Pulmonary artery endothelial cell (primary cell): ENCODE data around the gene GJC1. TPM values are rescaled to one million over a fixed set of nuclear protein-coding genes. Genes with fewer than 3 reads are reported as not detected.

Experiments used
- DNase-seq: peaks from one replicate; pipeline ENCODE4 v3.0.0-alpha.2; 2011; ENCODE audit warnings: low read depth, low spot score
- total RNA-seq: library from RNA; depleted of rRNA; stranded (reverse); fragments of >200 nt; gene quantifications from 2 replicates; pipeline ENCODE4 v1.2.3, GENCODE V29; 2014

GJC1 gene
- total RNA-seq, 1 donor from 2014 or later = 5.4 TPM

- DNase-seq = no peak
These were observed 51.4 kb downstream of the GJC1 start for GRCh38 chr17:44778656-44779210.

DNA sequence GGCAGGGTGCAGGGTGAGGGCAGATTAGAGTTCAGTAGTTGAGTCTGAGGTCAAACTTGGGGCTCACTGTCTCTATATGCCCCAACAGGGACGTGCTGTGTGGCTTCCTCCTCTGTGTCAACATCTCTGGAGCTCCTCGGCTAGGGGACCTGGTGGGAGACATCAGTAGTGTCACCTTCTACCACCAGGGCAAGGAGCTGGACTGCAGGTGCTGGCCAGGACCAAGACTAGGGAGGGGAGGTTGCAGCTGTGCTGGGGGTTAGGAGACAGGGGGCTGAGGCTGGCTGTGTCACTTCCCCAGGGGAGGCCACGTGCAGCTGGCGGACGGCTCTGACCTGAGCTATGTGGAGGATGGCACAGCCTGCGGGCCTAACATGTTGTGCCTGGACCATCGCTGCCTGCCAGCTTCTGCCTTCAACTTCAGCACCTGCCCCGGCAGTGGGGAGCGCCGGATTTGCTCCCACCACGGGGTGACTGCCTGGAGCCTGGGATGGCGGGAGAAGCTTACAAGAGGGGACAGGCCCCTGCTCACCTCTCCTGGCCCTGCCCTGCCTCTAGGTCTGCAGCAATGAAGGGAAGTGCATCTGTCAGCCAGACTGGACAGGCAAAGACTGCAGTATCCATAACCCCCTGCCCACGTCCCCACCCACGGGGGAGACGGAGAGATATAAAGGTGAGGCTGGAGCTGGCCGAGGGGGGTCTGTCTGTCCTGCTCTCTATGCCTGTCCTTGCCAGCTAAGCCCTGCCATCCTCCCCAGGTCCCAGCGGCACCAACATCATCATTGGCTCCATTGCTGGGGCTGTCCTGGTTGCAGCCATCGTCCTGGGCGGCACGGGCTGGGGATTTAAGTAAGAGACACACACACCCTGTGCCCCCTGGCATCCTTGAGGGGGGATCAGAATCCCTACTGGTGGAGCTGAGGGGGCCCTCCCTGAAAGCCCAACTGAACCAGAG, 52.4 kb downstream of the GJC1 start:
- DNase-seq = no peak

- no peak for DNase-seq
These were observed 53.3 kb downstream of the GJC1 start for GRCh38 chr17:44776628-44777393.

GRCh38 chr17:44775838-44776621, 54.1 kb downstream of the GJC1 start:
- DNase-seq = no peak

DNA sequence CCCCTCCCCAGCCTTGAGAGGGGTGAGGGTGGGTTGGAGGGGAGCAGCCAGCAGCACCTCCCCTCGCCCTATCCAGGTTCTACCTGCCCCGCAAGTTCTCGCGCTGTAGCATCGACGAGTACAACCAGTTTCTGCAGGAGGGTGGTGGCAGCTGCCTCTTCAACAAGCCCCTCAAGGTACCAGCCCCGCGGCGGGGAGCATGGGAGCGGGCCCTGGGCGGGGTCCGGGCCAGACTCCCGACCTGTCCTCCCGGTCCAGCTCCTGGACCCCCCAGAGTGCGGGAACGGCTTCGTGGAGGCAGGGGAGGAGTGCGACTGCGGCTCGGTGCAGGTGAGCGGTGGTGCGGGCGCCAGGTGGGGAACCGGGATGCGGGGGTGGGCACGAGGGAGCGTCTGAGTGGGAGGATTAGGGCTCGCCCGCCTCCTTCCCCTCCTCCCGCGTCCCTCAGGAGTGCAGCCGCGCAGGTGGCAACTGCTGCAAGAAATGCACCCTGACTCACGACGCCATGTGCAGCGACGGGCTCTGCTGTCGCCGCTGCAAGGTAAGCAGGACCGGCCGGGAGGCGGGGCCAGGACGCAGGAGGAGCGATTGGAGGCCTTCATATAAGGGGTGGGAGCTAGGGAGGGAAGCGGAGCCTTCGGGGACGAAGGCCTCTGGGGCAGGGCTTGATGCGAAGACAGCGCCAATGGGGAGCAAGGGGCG, 54.8 kb downstream of the GJC1 start:
- DNase-seq = peak; percentile 92

DNA sequence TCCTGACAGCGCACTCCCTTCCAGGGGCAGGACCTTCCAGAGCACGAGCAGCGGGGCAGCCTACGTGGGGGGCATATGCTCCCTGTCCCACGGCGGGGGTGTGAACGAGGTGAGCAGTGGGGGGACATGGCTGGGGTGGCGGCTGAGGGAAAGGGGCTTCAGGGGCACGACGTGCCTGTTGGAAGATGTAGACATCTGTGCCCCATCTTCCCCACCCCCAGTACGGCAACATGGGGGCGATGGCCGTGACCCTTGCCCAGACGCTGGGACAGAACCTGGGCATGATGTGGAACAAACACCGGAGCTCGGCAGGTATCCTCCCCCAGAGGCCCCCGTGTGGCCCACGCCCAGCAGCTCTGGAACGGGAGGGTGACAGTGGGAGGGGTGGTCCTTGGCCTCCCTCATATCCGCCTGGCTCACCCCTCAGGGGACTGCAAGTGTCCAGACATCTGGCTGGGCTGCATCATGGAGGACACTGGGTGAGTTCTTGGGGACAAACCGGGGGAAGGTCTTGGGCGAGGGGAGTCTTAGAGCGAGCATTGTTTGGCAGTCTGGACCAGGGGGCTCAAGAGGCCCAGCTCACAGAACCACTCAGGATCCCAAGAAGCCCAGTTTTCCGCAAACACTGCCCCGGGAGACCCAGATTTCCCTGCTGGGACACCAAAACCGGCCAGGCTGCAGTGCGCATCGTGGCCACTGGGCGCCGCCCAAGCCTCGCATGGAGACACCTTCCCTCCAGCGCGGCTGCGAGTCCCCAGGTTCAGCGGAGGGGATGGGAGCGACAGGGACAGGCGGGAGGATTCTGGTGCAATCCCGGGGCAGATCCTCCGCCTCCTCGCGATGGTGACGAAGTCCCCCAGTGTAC, 55.6 kb downstream of the GJC1 start:
- no peak for DNase-seq

DNA sequence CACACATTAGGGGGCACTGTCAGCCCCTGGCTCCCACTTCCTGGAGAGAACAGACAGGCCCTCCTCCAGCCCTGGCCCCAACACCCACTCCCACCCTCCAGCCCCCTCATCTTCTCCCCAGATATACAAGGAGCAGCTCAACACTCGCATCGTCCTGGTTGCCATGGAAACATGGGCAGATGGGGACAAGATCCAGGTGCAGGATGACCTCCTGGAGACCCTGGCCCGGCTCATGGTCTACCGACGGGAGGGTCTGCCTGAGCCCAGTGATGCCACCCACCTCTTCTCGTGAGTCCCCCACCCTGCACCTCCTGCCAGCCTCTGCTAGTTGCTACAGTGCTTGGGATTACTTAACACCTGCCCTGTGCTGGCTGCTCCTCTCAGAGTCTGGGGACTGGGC, 56.9 kb downstream of the GJC1 start:
- DNase-seq = no peak

- no peak for DNase-seq
These were observed 57.6 kb downstream of the GJC1 start for GRCh38 chr17:44772308-44773045.

DNA sequence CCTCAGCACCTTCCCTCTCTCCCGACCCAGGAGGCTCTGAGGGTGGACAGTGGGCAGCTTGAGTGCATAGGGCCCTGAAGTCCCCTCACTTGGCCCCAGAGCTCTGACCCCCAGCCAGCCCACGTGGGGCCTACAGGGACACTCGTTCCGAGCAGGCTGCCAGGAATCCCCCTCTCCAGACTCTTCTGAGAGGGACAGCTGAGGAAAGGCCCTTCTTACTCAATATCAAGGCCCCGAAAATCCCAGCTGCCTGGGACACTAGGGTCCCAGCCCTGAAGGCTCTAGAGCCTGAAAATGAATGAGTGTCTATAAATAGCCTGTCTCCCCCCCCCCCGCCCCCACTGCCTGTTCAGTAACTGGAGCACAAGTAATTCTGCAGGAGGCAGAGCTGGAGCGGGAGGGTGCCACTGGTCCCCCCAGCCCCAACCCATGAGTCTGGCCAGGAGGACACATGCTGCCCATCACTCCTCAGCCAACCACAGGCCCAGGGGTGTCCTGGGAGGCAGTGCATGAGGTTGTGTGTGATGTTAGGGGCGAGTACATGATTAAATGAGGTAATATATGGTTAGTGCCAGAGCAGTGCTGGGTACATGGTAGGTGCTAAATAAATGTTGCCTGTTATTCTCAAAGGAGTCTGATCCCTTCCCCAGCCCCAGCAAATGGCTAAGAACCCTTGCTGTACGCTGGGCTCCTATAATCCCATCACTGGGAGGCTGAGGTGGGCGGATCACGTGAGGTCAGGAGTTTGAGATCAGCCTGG, 59.7 kb downstream of the GJC1 start:
- no peak for DNase-seq

GRCh38 chr17:44769647-44770084, 60.4 kb downstream of the GJC1 start:
- DNase-seq = no peak

- no peak for DNase-seq
These were observed 60.9 kb downstream of the GJC1 start for GRCh38 chr17:44769230-44769629.

DNA sequence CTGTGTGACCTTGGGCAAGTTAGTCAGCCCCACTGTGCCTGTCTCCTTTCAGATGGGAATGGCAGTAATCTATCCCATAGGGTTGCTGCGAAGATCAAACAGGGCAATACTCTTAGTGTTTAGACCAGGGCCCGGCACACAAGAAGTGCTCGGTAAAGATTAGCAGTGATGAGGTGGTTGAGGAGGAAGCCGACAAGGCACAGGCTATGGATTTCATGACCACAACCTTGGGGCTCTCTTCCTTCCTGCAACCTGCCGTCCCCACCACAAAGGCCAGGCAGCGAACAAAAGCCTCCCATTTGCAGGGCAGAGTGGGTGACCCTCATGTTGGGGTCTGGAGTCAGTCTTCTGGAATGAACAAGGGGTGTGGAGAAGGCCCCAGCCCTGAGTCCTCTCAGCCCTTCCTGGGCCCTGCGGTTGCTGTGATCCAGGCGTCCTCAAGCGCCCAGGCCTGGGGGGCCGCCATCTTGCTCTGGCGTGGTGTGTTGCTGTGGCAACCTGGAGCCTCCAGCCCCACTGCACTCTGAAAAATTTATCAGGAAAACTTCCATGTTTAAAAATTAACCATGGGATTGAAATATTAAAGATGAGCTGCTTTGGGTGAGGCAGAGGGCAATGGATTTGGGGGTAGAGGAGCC, 61.5 kb downstream of the GJC1 start:
- no peak for DNase-seq

- no peak for DNase-seq
These were observed 62.6 kb downstream of the GJC1 start for GRCh38 chr17:44767493-44767892.

DNA sequence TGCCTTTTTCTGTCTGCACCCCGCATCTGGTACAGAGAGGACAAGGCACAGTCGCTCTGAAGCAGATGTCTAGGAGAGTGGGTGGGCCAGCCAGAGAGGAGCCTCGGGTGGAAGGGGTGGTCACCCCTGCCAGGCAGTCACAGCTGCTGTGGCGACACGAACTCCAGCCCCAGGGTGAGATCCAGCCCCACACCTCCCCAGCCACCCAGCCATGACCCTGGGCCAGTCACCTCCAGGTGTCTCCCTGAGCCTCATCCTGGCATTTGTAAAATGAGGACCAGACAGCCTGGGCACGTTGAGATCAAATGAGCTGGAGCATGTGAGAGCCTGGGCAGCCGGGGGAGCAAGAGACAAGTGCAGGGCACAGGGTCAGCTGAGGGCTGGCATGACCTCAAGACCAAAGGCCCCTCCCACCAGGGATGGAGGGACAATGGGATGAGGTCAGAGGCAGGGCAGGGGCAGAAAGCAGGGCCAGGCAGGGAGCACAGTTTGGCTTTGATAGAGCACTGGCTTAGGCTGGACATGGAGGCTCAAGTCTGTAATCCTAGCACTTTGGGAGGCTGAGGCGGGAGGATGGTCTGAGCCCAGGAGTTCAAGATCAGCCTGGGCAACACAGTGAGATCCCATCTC, 63.6 kb downstream of the GJC1 start:
- DNase-seq = no peak

GRCh38 chr17:44765965-44766364, 64.1 kb downstream of the GJC1 start:
- no peak for DNase-seq

DNA sequence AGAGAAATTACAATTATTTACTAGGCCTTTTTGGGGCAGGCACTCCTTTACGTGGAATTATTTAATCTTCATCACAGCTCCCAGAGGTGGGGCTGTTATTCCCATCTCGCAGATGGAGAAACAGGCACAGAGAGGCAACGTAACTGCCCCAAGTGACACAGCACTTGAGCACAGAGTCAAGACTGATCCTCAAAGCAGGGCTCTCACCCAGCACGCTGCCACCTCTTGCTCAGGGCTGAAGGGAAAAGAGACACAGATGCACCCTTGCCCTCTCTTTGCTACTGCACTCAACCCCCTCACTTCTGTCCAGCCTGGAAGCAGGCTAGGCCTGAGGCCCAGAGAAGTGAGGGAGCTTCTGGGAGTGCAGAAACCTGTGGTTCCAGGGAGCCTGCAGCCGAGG, 66.9 kb downstream of the GJC1 start:
- no peak for DNase-seq
